ENCODE measurements around the gene ITIH1. TPM values are rescaled to one million over a fixed set of nuclear protein-coding genes. Genes with fewer than 3 reads are reported as not detected.

The ITIH1 gene
- total RNA-seq, 1 experiment from 2014 or later, result not detected

DNA sequence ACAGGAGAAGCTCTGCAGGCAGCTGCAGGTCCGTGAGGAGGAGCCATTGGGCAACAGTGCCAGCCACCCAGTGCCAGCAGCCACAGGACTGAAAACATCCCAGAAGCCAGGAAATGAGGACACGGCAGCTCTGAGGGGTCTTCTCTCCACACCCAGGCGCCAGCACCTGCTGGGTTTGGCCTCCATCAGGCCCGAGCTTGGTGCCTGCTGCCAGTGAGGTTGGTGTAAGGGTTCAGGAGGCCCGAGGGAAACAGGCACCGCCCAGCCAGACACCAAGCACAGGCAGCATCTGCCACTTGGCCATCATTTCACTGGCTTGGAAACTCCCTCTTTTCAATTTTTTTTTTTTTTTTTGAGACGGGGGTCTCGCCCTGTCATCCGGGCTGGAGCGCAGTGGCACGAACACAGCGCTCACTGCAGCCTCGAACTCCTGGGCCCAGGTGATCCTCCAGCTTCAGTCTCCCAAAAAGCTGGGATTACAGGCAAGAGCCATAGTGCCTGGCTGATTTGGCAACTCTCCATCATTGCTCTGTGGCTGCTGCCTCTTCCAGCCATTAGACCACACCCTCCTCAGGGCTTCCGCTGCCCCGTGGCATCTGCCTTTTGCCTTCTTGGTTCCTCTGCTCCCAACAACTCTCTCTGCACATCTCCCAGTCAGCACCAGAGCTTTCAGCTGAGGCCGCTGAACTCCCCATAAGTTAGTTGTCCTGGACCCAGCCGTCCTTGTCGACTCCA, 15.7 kb downstream of the ITIH1 start:
- Mint-ChIP-seq H3K27ac (no peak overlapping the region; a peak in 1 of 7 replicates), H3K4me3 (no peak overlapping the region), H3K4me1 (no peaks in the 10 kb centered on the region), H3K27me3 (ENCODE audit: low read depth) (peaks cover 2% of the 10 kb centered on the region), H3K36me3 (ENCODE audit: insufficient read depth in 1 of 3, low read depth in 3 of 3) (no peaks in the 10 kb centered on the region; a peak in 1 of 7 replicates), H3K9me3 (no peaks in the 10 kb centered on the region; a peak in 1 of 5 replicates)
- Histone ChIP-seq H4K8ac (replicated peaks; ENCODE audit: insufficient read length, low read depth, low read length) (no peak overlapping the region), H3K27ac (ENCODE audit: insufficient read length, low read depth, low read length) (no peak overlapping the region), H3K14ac (ENCODE audit: insufficient read depth, low read length) (no peak overlapping the region; the same call in 1 of the 2 replicates), H3K79me2 (ENCODE audit: insufficient read depth, low read length) (no peaks in the 10 kb centered on the region), H3T11ph (ENCODE audit: low read length) (no peak overlapping the region), H3K79me1 (ENCODE audit: insufficient read depth, low read depth, low read length, poor library complexity, severe bottlenecking) (no peaks in the 10 kb centered on the region), H3K23me2 (ENCODE audit: insufficient read length, low read depth, low read length, poor library complexity, severe bottlenecking) (no peaks in the 10 kb centered on the region), H2BK15ac (ENCODE audit: low read depth, low read length) (no peak overlapping the region), H3K4ac (ENCODE audit: low read depth, low read length) (no peak overlapping the region), H3K9ac (ENCODE audit: extremely low read depth, insufficient read length, low read length) (no peak overlapping the region), H2BK20ac (ENCODE audit: low read depth, low read length, poor library complexity, severe bottlenecking) (no peak overlapping the region), H2BK5ac (ENCODE audit: insufficient read length, low read length) (no peak overlapping the region), H3K9me3 (ENCODE audit: control insufficient read depth, low read depth, low read length) (no peaks in the 10 kb centered on the region), H4K91ac (ENCODE audit: insufficient read length, low read depth, low read length) (no peak overlapping the region), H4K5ac (ENCODE audit: insufficient read length, low read depth, low read length) (no peak overlapping the region), H2BK12ac (ENCODE audit: insufficient read length, low read depth, low read length) (no peak overlapping the region), H3K23ac (ENCODE audit: insufficient read length, low read depth, low read length) (no peak overlapping the region), H2AK5ac (ENCODE audit: insufficient read length, low read length) (no peak overlapping the region), H2AFZ (ENCODE audit: low read length) (no peak overlapping the region), H3K27me3 (ENCODE audit: insufficient read depth, low read length) (no peaks in the 10 kb centered on the region), H3K18ac (ENCODE audit: insufficient read length, low read depth, low read length) (no peak overlapping the region), H3K4me1 (ENCODE audit: insufficient read depth, low read length) (no peaks in the 10 kb centered on the region), H4K20me1 (ENCODE audit: control insufficient read depth, insufficient read depth, insufficient read length) (no peaks in the 10 kb centered on the region), H3K56ac (ENCODE audit: insufficient read length, low read depth, low read length) (no peak overlapping the region), H3K4me2 (ENCODE audit: insufficient read depth, insufficient read length, low read length) (no peak overlapping the region), H2BK120ac (ENCODE audit: low read depth, low read length, poor library complexity, severe bottlenecking) (no peak overlapping the region)
- WGBS (ENCODE audit: extremely low coverage, insufficient read length, low lambda C conversion rate), result no CpG with 5 or more reads among the region's 18 CpGs
- TF ChIP-seq, protein P1, sequence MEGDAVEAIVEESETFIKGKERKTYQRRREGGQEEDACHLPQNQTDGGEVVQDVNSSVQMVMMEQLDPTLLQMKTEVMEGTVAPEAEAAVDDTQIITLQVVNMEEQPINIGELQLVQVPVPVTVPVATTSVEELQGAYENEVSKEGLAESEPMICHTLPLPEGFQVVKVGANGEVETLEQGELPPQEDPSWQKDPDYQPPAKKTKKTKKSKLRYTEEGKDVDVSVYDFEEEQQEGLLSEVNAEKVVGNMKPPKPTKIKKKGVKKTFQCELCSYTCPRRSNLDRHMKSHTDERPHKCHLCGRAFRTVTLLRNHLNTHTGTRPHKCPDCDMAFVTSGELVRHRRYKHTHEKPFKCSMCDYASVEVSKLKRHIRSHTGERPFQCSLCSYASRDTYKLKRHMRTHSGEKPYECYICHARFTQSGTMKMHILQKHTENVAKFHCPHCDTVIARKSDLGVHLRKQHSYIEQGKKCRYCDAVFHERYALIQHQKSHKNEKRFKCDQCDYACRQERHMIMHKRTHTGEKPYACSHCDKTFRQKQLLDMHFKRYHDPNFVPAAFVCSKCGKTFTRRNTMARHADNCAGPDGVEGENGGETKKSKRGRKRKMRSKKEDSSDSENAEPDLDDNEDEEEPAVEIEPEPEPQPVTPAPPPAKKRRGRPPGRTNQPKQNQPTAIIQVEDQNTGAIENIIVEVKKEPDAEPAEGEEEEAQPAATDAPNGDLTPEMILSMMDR (conservative IDR thresholded peaks at IDR 0.05), result no peak
- DNase-seq, result no peak
